Fibroblast of lung (primary cell): ENCODE measurements around the gene KLK13.

ENCODE experiments used
- EZH2 ChIP-seq: IDR thresholded peaks from 2 replicates; pipeline ENCODE4 v1.5.1; 2012; ENCODE audit warnings: low read length, control low read depth, mild to moderate bottlenecking; ENCODE audit errors: missing control alignments
- TF ChIP-seq, protein P1 (sequence below), 2 donors: IDR thresholded peaks in 1 of 2; conservative IDR thresholded peaks in 1 of 2; 1 replicate in 1 of 2; 2 replicates in 1 of 2; pipeline ENCODE4 v1.5.1; 2011 to 2012; ENCODE audit warnings: low read length in 2 of 2, control low read depth in 1 of 2, inconsistent platforms in 1 of 2, low read depth in 1 of 2, mild to moderate bottlenecking in 1 of 2

DNA sequence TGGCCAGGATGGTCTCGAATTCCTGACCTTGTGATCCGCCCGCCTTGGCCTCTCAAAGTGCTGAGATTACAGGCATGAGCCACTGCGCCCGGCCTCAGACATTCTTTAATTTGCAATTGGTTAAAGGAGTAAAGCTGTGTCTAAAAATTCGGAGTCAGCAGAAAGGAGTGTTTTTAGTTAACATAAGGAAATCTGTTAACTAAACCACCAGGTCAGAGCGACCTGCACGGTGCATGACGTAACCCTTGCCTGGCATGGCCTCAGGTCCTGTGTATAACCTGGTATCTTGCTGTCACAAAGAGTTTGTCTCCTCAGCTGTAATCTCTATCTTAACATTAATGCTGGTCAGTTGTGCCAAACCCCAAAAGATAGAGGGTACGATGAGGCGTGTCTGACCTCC is 20.6 kb downstream of the KLK13 start:
- TF ChIP-seq, protein P1, sequence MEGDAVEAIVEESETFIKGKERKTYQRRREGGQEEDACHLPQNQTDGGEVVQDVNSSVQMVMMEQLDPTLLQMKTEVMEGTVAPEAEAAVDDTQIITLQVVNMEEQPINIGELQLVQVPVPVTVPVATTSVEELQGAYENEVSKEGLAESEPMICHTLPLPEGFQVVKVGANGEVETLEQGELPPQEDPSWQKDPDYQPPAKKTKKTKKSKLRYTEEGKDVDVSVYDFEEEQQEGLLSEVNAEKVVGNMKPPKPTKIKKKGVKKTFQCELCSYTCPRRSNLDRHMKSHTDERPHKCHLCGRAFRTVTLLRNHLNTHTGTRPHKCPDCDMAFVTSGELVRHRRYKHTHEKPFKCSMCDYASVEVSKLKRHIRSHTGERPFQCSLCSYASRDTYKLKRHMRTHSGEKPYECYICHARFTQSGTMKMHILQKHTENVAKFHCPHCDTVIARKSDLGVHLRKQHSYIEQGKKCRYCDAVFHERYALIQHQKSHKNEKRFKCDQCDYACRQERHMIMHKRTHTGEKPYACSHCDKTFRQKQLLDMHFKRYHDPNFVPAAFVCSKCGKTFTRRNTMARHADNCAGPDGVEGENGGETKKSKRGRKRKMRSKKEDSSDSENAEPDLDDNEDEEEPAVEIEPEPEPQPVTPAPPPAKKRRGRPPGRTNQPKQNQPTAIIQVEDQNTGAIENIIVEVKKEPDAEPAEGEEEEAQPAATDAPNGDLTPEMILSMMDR (conservative IDR thresholded peaks at IDR 0.05 in 1 of 2, IDR thresholded peaks at IDR 0.05 in 1 of 2; ENCODE audit: low read depth in 1 of 2, low read length in 2 of 2), result no peak
- TF ChIP-seq EZH2, result no peak
